B cell (primary cell): ENCODE measurements around the gene DLX3. TPM values are rescaled to one million over a fixed set of nuclear protein-coding genes. Genes with fewer than 3 reads are reported as not detected.

Experiments used
- ATAC-seq: fragments of 200-7000 bp; cut with Tn5 transposase; one replicate; pipeline ENCODE4 v1.10.0; 2021; ENCODE audit warnings: low read depth, mild to moderate bottlenecking, moderate number of reproducible peaks, moderate library complexity
- CTCF ChIA-PET: fragments of 350-600 bp; sonication (Branson Sonifier 250); formaldehyde crosslinking; loops from one replicate; lab custom pipeline; 2021; ENCODE audit warnings: antibody characterized with exemption, inconsistent platforms; lab: Charles Lee
- POLR2A ChIA-PET: fragments of 350-600 bp; sonication (Branson Sonifier 250); formaldehyde crosslinking; loops from one replicate; lab custom pipeline; 2021; ENCODE audit warnings: antibody characterized with exemption; lab: Charles Lee
- DNase-seq: peaks from one replicate; pipeline ENCODE4 v3.0.0; 2013
- H2AFZ ChIP-seq: 2 replicates; pipeline ENCODE4 v1.6.1; 2012; ENCODE audit warnings: mild to moderate bottlenecking, low read depth, low read length; ENCODE audit not compliant: insufficient read depth, poor library complexity, severe bottlenecking
- H3K27ac ChIP-seq, 2 donors: 1 replicate in 1 of 2; 2 replicates in 1 of 2; pipeline ENCODE4 v1.5.1; 2012 to 2013; ENCODE audit warnings: low read length in 2 of 2, mild to moderate bottlenecking in 2 of 2, moderate library complexity in 1 of 2
- H3K27me3 ChIP-seq, 4 experiments: fragments of 200-600 bp in 1 of 4; sonication (generic) in 1 of 4; replicated peaks in 1 of 4; 1 replicate in 2 of 4; 2 replicates in 2 of 4; pipeline versions ENCODE4 v1.6.1 to v1.7.0; 2013 to 2016; ENCODE audit warnings: low read length in 3 of 4, mild to moderate bottlenecking in 2 of 4, mixed read lengths in 1 of 4, moderate library complexity in 1 of 4; ENCODE audit not compliant: insufficient read depth in 4 of 4, control insufficient read depth in 3 of 4; ENCODE audit errors: control extremely low read depth in 1 of 4
- H3K36me3 ChIP-seq, 2 experiments: replicated peaks in 1 of 2; 1 replicate in 1 of 2; 2 replicates in 1 of 2; pipeline versions ENCODE4 v1.6.1 to v1.7.1; 2013; ENCODE audit warnings: low read length in 1 of 2; ENCODE audit not compliant: insufficient read depth in 2 of 2, control insufficient read depth in 1 of 2; ENCODE audit errors: control extremely low read depth in 1 of 2, extremely low read depth in 1 of 2
- H3K4me1 ChIP-seq, 2 donors: fragments of 200-600 bp in 1 of 2; sonication (generic) in 1 of 2; 1 replicate in 1 of 2; 2 replicates in 1 of 2; pipeline versions ENCODE4 v1.5.1 to v1.6.1; 2013 to 2017; ENCODE audit warnings: low read length in 2 of 2; ENCODE audit not compliant: control insufficient read depth in 2 of 2, insufficient read depth in 2 of 2
- H3K4me2 ChIP-seq: replicated peaks from 2 replicates; pipeline ENCODE3; 2012; ENCODE audit warnings: mild to moderate bottlenecking, low read depth, low read length; ENCODE audit not compliant: poor library complexity, severe bottlenecking
- H3K4me3 ChIP-seq, 5 experiments: fragments of 200-600 bp in 1 of 5; sonication (generic) in 1 of 5; 1 replicate in 3 of 5; 2 replicates in 2 of 5; pipeline versions ENCODE4 v1.5.1 to v1.7.0; 2011 to 2016; ENCODE audit warnings: low read length in 4 of 5, mild to moderate bottlenecking in 4 of 5, low read depth in 2 of 5, control low read depth in 1 of 5, moderate library complexity in 1 of 5; ENCODE audit not compliant: insufficient read depth in 1 of 5; ENCODE audit errors: control extremely low read depth in 1 of 5, extremely low read depth in 1 of 5
- H3K79me2 ChIP-seq: fragments of 200-600 bp; sonication (generic); one replicate; pipeline ENCODE4 v1.6.0; 2016; ENCODE audit warnings: low read length; ENCODE audit not compliant: control insufficient read depth, insufficient read depth
- H3K9ac ChIP-seq: fragments of 200-600 bp; sonication (generic); 2 replicates; pipeline ENCODE4 v1.6.1; 2017; ENCODE audit warnings: mild to moderate bottlenecking, low read length, moderate library complexity
- H3K9me3 ChIP-seq, 3 donors: one replicate each; pipeline versions ENCODE4 v1.6.1 to v1.7.1; 2013; ENCODE audit warnings: low read length in 2 of 3; ENCODE audit not compliant: control insufficient read depth in 2 of 3, insufficient read depth in 1 of 3; ENCODE audit errors: control extremely low read depth in 1 of 3
- H4K20me1 ChIP-seq: 2 replicates; pipeline ENCODE4 v1.6.0; 2012; ENCODE audit warnings: mild to moderate bottlenecking, low read length; ENCODE audit not compliant: insufficient read depth, control insufficient read depth, poor library complexity, severe bottlenecking
- H3K27ac Mint-ChIP-seq: one replicate; pipeline ENCODE4 v1.8.0; 2021; ENCODE audit warnings: mixed read lengths
- H3K27me3 Mint-ChIP-seq: one replicate; pipeline ENCODE4 v1.8.0; 2021; ENCODE audit warnings: mixed read lengths
- H3K4me1 Mint-ChIP-seq: one replicate; pipeline ENCODE4 v1.8.0; 2021; ENCODE audit warnings: mixed read lengths
- H3K4me3 Mint-ChIP-seq: one replicate; pipeline ENCODE4 v1.8.0; 2021; ENCODE audit warnings: mixed read lengths
- H3K9me3 Mint-ChIP-seq: one replicate; pipeline ENCODE4 v1.8.0; 2022; ENCODE audit warnings: mixed read lengths; ENCODE audit not compliant: insufficient read depth
- CTCF ChIP-seq: fragments of 200-600 bp; IDR thresholded peaks from one replicate; pipeline ENCODE4 v1.8.0; 2022; ENCODE audit warnings: antibody characterized with exemption, mild to moderate bottlenecking
- EZH2 ChIP-seq: IDR thresholded peaks from 2 replicates; pipeline ENCODE4 v1.6.1; 2012; ENCODE audit warnings: borderline replicate concordance, low read depth, mild to moderate bottlenecking, moderate library complexity, low read length; ENCODE audit not compliant: insufficient read depth, poor library complexity, severe bottlenecking
- WGBS: methylation state at CpG from one replicate; pipeline ENCODE4 v1.1.5; 2013; ENCODE audit warnings: missing lambda C conversion rate; ENCODE audit not compliant: insufficient coverage; 5-methylcytosine and 5-hydroxymethylcytosine counted together
- intact Hi-C: fragments of 100-400 bp; cut with micrococcal nuclease; formaldehyde crosslinking; loops from one replicate; pipeline ENCODE4 v1.10.0; 2022
- polyA plus RNA-seq: library from polyadenylated mRNA; depleted of rRNA; stranded (reverse); fragments of >200 nt; gene quantifications from 2 replicates; pipeline ENCODE4 v1.2.3, GENCODE V29; 2012
- total RNA-seq, 2 donors: library from RNA; stranded (reverse); fragments of 120-200 nt in 1 of 2; gene quantifications; 1 replicate in 1 of 2; 2 replicates in 1 of 2; pipeline versions ENCODE4 v1.2.3 to v1.2.4, GENCODE V29; 2013 to 2022

Gene DLX3
- total and polyA plus RNA-seq, 2 donors (not counting 1 experiment from before 2014, with no cell fraction given) = not detected

- intact Hi-C loops = no loop called here
- ATAC-seq (no peak), DNase-seq (no peak)
- no peak overlapping the region for H3K27ac Mint-ChIP-seq
- H3K4me3 Mint-ChIP-seq = no peak overlapping the region
- ChIA-PET CTCF (interaction anchor here (2.2 kb wide), 1 partner anchor 38 kb away, joined by 7 read pairs; no protein-coding TSS in a partner anchor), POLR2A (no interaction called here)
- Histone ChIP-seq H3K4me3 (no peak overlapping the region), H3K9me3 (peaks cover 0 to 18% (median 0%) of the 10 kb centered on the region in 3 donors), H4K20me1 (no peaks in the 10 kb centered on the region), H2AFZ (no peak overlapping the region), H3K27me3 (peaks cover 0 to 92% (median 38%) of the 10 kb centered on the region in 4 experiments), H3K4me2 (no peak overlapping the region), H3K79me2 (no peaks in the 10 kb centered on the region), H3K27ac (no peak overlapping the region), H3K4me1 (peaks cover 22 to 25% of the 10 kb centered on the region in 2 donors), H3K9ac (no peak overlapping the region), H3K36me3 (no peaks in the 10 kb centered on the region)
- 85% methylated on average over 5 of the region's 8 CpGs for WGBS
- H3K4me1 Mint-ChIP-seq = peaks cover 26% of the 10 kb centered on the region
- TF ChIP-seq EZH2 (no peak), CTCF (no peak)
- H3K9me3 Mint-ChIP-seq = no peaks in the 10 kb centered on the region
- peaks cover 78% of the 10 kb centered on the region for H3K27me3 Mint-ChIP-seq
These were observed 4.1 kb downstream of the DLX3 start for GRCh38 chr17:49990921-49991320.

- H3K4me1 Mint-ChIP-seq = peaks cover 23% of the 10 kb centered on the region
- no peaks in the 10 kb centered on the region for H3K9me3 Mint-ChIP-seq
- Histone ChIP-seq H2AFZ (no peak overlapping the region), H3K9me3 (peaks cover 0 to 18% (median 0%) of the 10 kb centered on the region in 3 donors), H3K4me3 (no peak overlapping the region), H3K4me2 (no peak overlapping the region), H3K27me3 (peaks cover 0 to 91% (median 34%) of the 10 kb centered on the region in 4 experiments), H3K27ac (no peak overlapping the region), H3K9ac (no peak overlapping the region), H3K36me3 (no peaks in the 10 kb centered on the region), H3K79me2 (no peaks in the 10 kb centered on the region), H4K20me1 (no peaks in the 10 kb centered on the region), H3K4me1 (peaks cover 20 to 23% of the 10 kb centered on the region in 2 donors)
- ATAC-seq = no peak
- no peak for DNase-seq
- ChIA-PET CTCF (interaction anchor here (2.2 to 5.1 kb wide), 2 partner anchors 7 to 38 kb away, joined by 7 to 41 read pairs; no protein-coding TSS in a partner anchor), POLR2A (no interaction called here)
- H3K27ac Mint-ChIP-seq = no peak overlapping the region
- WGBS = no CpG with 5 or more reads among the region's 3 CpGs
- no peak for TF ChIP-seq EZH2
- no peak for TF ChIP-seq CTCF
- peaks cover 74% of the 10 kb centered on the region for H3K27me3 Mint-ChIP-seq
- no peak overlapping the region for H3K4me3 Mint-ChIP-seq
- intact Hi-C loops = no loop called here
These were observed 4.7 kb downstream of the DLX3 start for GRCh38 chr17:49990331-49990730.
